CD14-positive monocyte (primary cell): ENCODE measurements around the gene WDR64. TPM values are rescaled to one million over a fixed set of nuclear protein-coding genes. Genes with fewer than 3 reads are reported as not detected.

Experiments used
- DNase-seq, 3 donors: peaks; one replicate each; pipeline ENCODE4 v3.0.0-alpha.2; 2011 to 2022
- H2AFZ ChIP-seq: 2 replicates; pipeline ENCODE4 v1.6.0; 2012; ENCODE audit warnings: mild to moderate bottlenecking, low read depth, low read length, inconsistent platforms; ENCODE audit not compliant: insufficient read depth, poor library complexity, severe bottlenecking
- H3K27ac ChIP-seq, 2 donors: 1 replicate in 1 of 2; 2 replicates in 1 of 2; pipeline ENCODE4 v1.5.1; 2012 to 2013; ENCODE audit warnings: low read length in 2 of 2, control low read depth in 1 of 2, inconsistent platforms in 1 of 2, low read depth in 1 of 2, mild to moderate bottlenecking in 1 of 2
- H3K27me3 ChIP-seq, 2 donors: one replicate each; pipeline versions ENCODE4 v1.6.0 to v1.6.1; 2011 to 2013; ENCODE audit warnings: low read length in 2 of 2; ENCODE audit not compliant: control insufficient read depth in 2 of 2, insufficient read depth in 2 of 2
- H3K36me3 ChIP-seq, 2 donors: replicated peaks in 1 of 2; 1 replicate in 1 of 2; 2 replicates in 1 of 2; pipeline versions ENCODE4 v1.5.1 to v1.6.1; 2012 to 2013; ENCODE audit warnings: low read length in 2 of 2, control low read depth in 1 of 2, inconsistent platforms in 1 of 2, mild to moderate bottlenecking in 1 of 2; ENCODE audit not compliant: insufficient read depth in 2 of 2, control insufficient read depth in 1 of 2
- H3K4me1 ChIP-seq, 2 donors: 1 replicate in 1 of 2; 2 replicates in 1 of 2; pipeline versions ENCODE4 v1.5.1 to v1.6.1; 2012 to 2013; ENCODE audit warnings: low read length in 2 of 2, control low read depth in 1 of 2, inconsistent platforms in 1 of 2, mild to moderate bottlenecking in 1 of 2, moderate library complexity in 1 of 2; ENCODE audit not compliant: insufficient read depth in 2 of 2, control insufficient read depth in 1 of 2
- H3K4me2 ChIP-seq: replicated peaks from 2 replicates; pipeline ENCODE3; 2012; ENCODE audit warnings: low read length, moderate library complexity, mild to moderate bottlenecking; ENCODE audit not compliant: poor library complexity, severe bottlenecking; ENCODE audit errors: extremely low read depth
- H3K4me3 ChIP-seq, 3 experiments: fragments of 200-600 bp in 1 of 3; sonication (generic) in 1 of 3; replicated peaks in 1 of 3; 1 replicate in 2 of 3; 2 replicates in 1 of 3; pipeline ENCODE4 v1.5.1; 2011 to 2013; ENCODE audit warnings: low read length in 3 of 3, mild to moderate bottlenecking in 3 of 3, control low read depth in 2 of 3, low read depth in 2 of 3, inconsistent platforms in 1 of 3, moderate library complexity in 1 of 3
- H3K79me2 ChIP-seq: 2 replicates; pipeline ENCODE4 v1.6.0; 2012; ENCODE audit warnings: mild to moderate bottlenecking, control low read depth, inconsistent platforms, low read length, moderate library complexity; ENCODE audit not compliant: insufficient read depth
- H3K9ac ChIP-seq: 2 replicates; pipeline ENCODE4 v1.6.0; 2017; ENCODE audit warnings: low read length, mild to moderate bottlenecking; ENCODE audit not compliant: insufficient read depth, poor library complexity, severe bottlenecking
- H3K9me3 ChIP-seq, 2 donors: replicated peaks in 1 of 2; 1 replicate in 1 of 2; 2 replicates in 1 of 2; pipeline versions ENCODE4 v1.5.1 to v1.6.1; 2012 to 2013; ENCODE audit warnings: low read length in 2 of 2, control low read depth in 1 of 2; ENCODE audit not compliant: control insufficient read depth in 1 of 2, insufficient read depth in 1 of 2
- H4K20me1 ChIP-seq: 2 replicates; pipeline ENCODE4 v1.6.0; 2012; ENCODE audit warnings: mild to moderate bottlenecking, low read length, control low read depth, moderate library complexity; ENCODE audit not compliant: insufficient read depth
- H3K27ac Mint-ChIP-seq, 7 donors: one replicate each; pipeline ENCODE4 v1.8.0; 2020; ENCODE audit warnings: mild to moderate bottlenecking in 7 of 7, mixed read lengths in 7 of 7, moderate library complexity in 6 of 7, inconsistent platforms in 2 of 7
- H3K27me3 Mint-ChIP-seq, 3 donors: one replicate each; pipeline ENCODE4 v1.8.0; 2021 to 2022; ENCODE audit warnings: low read depth in 3 of 3, mild to moderate bottlenecking in 3 of 3, mixed read lengths in 3 of 3, moderate library complexity in 3 of 3, inconsistent platforms in 1 of 3
- H3K36me3 Mint-ChIP-seq, 2 donors: one replicate each; pipeline ENCODE4 v1.8.0; 2020; ENCODE audit warnings: mixed read lengths in 2 of 2, inconsistent platforms in 1 of 2, mild to moderate bottlenecking in 1 of 2
- H3K4me1 Mint-ChIP-seq: one replicate; pipeline ENCODE4 v1.8.0; 2020; ENCODE audit warnings: mild to moderate bottlenecking, mixed read lengths
- H3K4me3 Mint-ChIP-seq, 2 donors: one replicate each; pipeline ENCODE4 v1.8.0; 2020; ENCODE audit warnings: mild to moderate bottlenecking in 2 of 2, mixed read lengths in 2 of 2, moderate library complexity in 1 of 2
- H3K9me3 Mint-ChIP-seq, 7 donors: one replicate each; pipeline ENCODE4 v1.8.0; 2020 to 2022; ENCODE audit warnings: mixed read lengths in 7 of 7, mild to moderate bottlenecking in 6 of 7, moderate library complexity in 6 of 7, inconsistent platforms in 2 of 7
- WGBS: methylation state at CpG from one replicate; pipeline ENCODE4 v1.1.5; 2013; ENCODE audit warnings: missing lambda C conversion rate; ENCODE audit not compliant: insufficient coverage; 5-methylcytosine and 5-hydroxymethylcytosine counted together
- intact Hi-C, 2 donors: fragments of 100-400 bp; cut with micrococcal nuclease; formaldehyde crosslinking; loops; one replicate each; pipeline versions ENCODE4 v1.15.0 to v1.15.1; 2023
- polyA plus RNA-seq, 3 donors: library from polyadenylated mRNA; depleted of rRNA in 1 of 3; unstranded in 2 of 3; stranded (reverse) in 1 of 3; fragments of 300-500 nt in 2 of 3; fragments of >200 nt in 1 of 3; fragmentation: Illumina TruSeq in 2 of 3; gene quantifications; 1 replicate in 2 of 3; 2 replicates in 1 of 3; pipeline ENCODE4 v1.2.3, GENCODE V29; 2012 to 2021
- TF ChIP-seq, protein P1 (sequence below): fragments of 200-600 bp; IDR thresholded peaks from one replicate; pipeline ENCODE4 v1.8.0; 2022; ENCODE audit warnings: antibody characterized with exemption, mild to moderate bottlenecking

WDR64 gene
- polyA plus RNA-seq, 3 donors = not detected

DNA sequence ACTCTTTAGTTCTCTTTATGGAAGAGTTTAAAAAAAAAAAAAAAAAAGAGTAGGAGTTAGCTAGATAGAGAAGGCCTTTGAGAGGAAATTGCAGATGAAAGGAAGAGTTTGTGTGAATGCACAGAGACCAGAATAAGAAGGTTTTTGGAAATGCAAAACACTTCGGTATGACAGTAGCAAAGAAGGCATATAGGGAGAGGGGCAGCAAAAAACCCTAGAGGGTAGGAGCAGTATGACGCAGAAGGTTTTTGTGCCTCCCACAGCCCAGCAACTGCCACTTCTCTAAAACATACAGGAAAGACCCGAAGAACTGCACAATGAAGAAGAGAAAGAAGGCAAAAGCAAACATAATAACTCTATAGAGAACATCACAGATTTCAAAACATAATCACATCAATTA is 84.3 kb downstream of the WDR64 start:
- no peak overlapping the region for H3K27ac Mint-ChIP-seq

DNA sequence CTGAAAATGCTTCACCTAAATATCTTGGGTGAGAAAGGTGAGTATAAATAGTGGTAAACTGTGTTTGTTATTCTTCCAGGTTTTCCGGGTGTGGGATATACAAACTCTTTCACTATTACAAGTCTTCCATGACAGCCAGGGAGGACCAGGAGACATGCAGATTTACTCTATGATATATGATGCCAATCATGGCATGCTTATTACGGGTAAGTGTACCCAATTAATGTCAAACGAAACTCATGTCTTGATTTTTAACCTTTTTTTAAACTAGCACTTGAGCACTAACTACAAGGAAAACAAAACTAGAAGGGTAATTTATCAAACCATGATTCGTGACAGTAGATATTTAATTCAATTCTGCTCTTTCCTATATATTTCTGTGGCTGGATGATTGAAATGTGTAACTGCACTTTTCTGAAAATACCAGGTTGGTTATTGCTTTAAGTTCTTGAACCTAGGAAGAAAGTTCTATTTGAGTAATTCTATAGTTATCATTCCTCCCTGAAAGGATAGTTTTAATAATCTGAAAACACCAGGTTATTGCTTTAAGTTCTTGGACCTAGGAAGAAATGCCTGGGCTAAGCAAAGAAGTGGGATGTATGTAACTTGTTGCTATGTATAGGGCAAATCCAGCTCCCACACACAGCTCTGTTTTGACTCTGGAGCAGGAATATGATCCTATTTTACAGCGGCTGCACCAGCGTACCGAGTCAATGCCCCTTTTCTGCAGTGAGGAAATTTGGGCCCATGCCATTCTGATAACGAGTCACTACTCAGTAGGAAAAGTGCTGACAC is 86.4 kb downstream of the WDR64 start:
- Histone ChIP-seq H3K4me2 (no peak overlapping the region), H3K4me3 (no peak overlapping the region), H3K4me1 (no peaks in the 10 kb centered on the region), H3K9me3 (no peaks in the 10 kb centered on the region), H3K27me3 (peaks cover 0 to 19% of the 10 kb centered on the region in 2 donors), H3K27ac (no peak overlapping the region), H3K9ac (no peak overlapping the region), H3K79me2 (no peaks in the 10 kb centered on the region), H2AFZ (no peak overlapping the region), H4K20me1 (no peaks in the 10 kb centered on the region), H3K36me3 (no peaks in the 10 kb centered on the region)
- Mint-ChIP-seq H3K4me1 (no peaks in the 10 kb centered on the region), H3K27ac (no peak overlapping the region), H3K27me3 (peaks cover 4 to 28% (median 11%) of the 10 kb centered on the region in 3 donors), H3K9me3 (peaks cover 0 to 2% (median 0%) of the 10 kb centered on the region in 7 donors), H3K4me3 (no peak overlapping the region), H3K36me3 (no peaks in the 10 kb centered on the region)
- intact Hi-C loops = no loop called here
- no peak for DNase-seq
- TF ChIP-seq, protein P1, sequence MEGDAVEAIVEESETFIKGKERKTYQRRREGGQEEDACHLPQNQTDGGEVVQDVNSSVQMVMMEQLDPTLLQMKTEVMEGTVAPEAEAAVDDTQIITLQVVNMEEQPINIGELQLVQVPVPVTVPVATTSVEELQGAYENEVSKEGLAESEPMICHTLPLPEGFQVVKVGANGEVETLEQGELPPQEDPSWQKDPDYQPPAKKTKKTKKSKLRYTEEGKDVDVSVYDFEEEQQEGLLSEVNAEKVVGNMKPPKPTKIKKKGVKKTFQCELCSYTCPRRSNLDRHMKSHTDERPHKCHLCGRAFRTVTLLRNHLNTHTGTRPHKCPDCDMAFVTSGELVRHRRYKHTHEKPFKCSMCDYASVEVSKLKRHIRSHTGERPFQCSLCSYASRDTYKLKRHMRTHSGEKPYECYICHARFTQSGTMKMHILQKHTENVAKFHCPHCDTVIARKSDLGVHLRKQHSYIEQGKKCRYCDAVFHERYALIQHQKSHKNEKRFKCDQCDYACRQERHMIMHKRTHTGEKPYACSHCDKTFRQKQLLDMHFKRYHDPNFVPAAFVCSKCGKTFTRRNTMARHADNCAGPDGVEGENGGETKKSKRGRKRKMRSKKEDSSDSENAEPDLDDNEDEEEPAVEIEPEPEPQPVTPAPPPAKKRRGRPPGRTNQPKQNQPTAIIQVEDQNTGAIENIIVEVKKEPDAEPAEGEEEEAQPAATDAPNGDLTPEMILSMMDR = no peak
- WGBS = 93% methylated on average over 3 of the region's 8 CpGs

More for the DNA sequence above, 84.3 kb downstream of the WDR64 start:
- intact Hi-C loops = no loop called here
- no peaks in the 10 kb centered on the region for H3K36me3 ChIP-seq
- no peaks in the 10 kb centered on the region for H3K79me2 ChIP-seq
- no peaks in the 10 kb centered on the region for H3K4me1 ChIP-seq
- DNase-seq = no peak
- 80% methylated on average over 1 of the region's 3 CpGs for WGBS
- H3K27ac ChIP-seq = no peak overlapping the region
- H3K27me3 ChIP-seq = peaks cover 0 to 19% of the 10 kb centered on the region in 2 donors
- Mint-ChIP-seq H3K4me1 (no peaks in the 10 kb centered on the region), H3K27me3 (peaks cover 7 to 38% (median 7%) of the 10 kb centered on the region in 3 donors), H3K36me3 (no peaks in the 10 kb centered on the region), H3K9me3 (peaks cover 0 to 2% (median 0%) of the 10 kb centered on the region in 7 donors), H3K4me3 (no peak overlapping the region)
- H4K20me1 ChIP-seq = no peaks in the 10 kb centered on the region
- TF ChIP-seq, protein P1 = no peak
- no peak overlapping the region for H3K4me2 ChIP-seq
- no peak overlapping the region for H3K4me3 ChIP-seq
- no peak overlapping the region for H2AFZ ChIP-seq
- no peaks in the 10 kb centered on the region for H3K9me3 ChIP-seq
- no peak overlapping the region for H3K9ac ChIP-seq
